GM12864 (cell line): ENCODE measurements around the gene RTN4RL2.

Source experiments
- DNase-seq: peaks from one replicate; pipeline ENCODE4 v3.0.0-alpha.2; 2011; ENCODE audit warnings: low read depth
- H3K4me3 ChIP-seq: 2 replicates; pipeline ENCODE4 v1.5.1; 2011; ENCODE audit warnings: mild to moderate bottlenecking, low read depth, low read length, control low read depth
- TF ChIP-seq, protein P1 (sequence below): IDR thresholded peaks from 2 replicates; pipeline ENCODE4 v1.5.1; 2011; ENCODE audit warnings: low read depth, mild to moderate bottlenecking, moderate library complexity, low read length, control low read depth, inconsistent platforms; ENCODE audit errors: missing control alignments

The RTN4RL2 gene

GRCh38 chr11:57487021-57487778 lies 26.9 kb downstream of the RTN4RL2 start:
- TF ChIP-seq, protein P1, sequence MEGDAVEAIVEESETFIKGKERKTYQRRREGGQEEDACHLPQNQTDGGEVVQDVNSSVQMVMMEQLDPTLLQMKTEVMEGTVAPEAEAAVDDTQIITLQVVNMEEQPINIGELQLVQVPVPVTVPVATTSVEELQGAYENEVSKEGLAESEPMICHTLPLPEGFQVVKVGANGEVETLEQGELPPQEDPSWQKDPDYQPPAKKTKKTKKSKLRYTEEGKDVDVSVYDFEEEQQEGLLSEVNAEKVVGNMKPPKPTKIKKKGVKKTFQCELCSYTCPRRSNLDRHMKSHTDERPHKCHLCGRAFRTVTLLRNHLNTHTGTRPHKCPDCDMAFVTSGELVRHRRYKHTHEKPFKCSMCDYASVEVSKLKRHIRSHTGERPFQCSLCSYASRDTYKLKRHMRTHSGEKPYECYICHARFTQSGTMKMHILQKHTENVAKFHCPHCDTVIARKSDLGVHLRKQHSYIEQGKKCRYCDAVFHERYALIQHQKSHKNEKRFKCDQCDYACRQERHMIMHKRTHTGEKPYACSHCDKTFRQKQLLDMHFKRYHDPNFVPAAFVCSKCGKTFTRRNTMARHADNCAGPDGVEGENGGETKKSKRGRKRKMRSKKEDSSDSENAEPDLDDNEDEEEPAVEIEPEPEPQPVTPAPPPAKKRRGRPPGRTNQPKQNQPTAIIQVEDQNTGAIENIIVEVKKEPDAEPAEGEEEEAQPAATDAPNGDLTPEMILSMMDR, result no peak
- H3K4me3 ChIP-seq, result no peak overlapping the region
- no peak for DNase-seq

DNA sequence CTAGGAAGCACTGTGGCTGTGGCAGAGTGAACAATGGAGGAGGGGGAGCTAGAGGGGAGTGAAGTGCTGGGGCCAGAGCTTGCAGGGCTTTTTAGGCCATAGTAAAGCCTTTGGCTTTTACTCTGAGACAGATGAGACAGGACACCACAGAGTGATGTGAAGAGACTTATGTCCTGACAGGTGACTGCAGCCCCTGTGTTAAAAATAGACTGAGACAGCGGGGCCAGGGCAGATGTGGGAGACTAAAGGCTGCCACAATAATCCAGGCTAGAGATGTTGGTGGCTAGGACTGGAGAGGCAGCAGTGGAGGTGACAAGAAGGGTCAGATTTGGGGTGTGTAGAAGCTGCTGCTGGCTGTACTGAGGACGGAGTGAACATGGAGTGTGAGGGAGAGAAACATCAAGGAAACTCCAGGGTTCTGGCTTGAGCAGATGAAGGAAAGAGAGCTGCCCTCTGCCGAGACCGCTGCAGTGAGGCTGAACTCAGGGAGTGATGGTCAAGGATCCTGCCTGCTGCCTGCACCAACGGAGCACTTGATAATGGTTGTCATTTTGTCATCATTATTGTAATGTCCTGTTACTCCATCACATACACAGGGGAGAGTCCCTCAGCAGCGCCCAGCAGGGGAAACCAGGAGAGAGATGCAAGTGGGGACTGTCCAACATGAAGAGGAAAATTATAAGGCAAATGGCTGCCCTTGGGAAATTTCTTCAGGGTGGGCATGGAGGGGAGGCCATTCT lies 27.8 kb downstream of the RTN4RL2 start:
- TF ChIP-seq, protein P1, result no peak
- H3K4me3 ChIP-seq, result no peak overlapping the region
- no peak for DNase-seq

GRCh38 chr11:57490456-57491248 lies 30.3 kb downstream of the RTN4RL2 start:
- DNase-seq, result no peak
- TF ChIP-seq, protein P1, result no peak
- H3K4me3 ChIP-seq, result no peak overlapping the region

DNA sequence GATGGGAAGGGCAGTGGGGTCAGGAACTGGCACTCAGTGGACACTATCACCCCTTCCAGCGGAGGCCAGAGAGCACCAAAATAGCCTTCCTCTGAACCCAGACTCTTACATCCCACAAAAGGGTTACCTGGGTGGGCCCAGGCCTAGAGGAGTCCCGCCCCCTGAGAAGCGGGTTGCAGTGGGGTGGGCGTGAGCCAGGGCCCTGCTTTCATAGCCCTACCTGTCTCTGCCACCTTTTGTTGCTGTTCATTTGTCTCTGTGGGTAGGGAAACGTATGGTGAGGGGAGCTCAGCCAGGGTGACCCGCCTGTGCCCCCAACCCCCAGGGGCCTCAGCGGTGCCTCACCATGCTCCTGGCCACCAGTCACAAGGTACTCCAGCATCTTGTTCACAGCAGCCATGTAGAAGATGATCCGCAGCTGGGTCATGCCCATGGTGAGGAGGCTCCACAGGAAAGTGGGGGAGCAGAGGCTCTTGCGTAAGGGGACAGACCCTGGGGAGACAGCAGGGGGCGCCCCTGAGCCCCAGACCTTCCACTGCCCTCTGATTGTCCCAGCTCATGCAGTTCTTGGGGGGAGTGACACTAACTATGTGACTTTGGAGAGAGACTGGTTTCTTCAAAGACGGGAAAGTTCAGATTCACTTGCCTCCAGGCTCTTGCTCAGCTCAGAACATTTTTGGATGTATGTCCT lies 31.2 kb downstream of the RTN4RL2 start:
- TF ChIP-seq, protein P1, result peak; percentile 87
- H3K4me3 ChIP-seq, result no peak overlapping the region
- no peak for DNase-seq

DNA sequence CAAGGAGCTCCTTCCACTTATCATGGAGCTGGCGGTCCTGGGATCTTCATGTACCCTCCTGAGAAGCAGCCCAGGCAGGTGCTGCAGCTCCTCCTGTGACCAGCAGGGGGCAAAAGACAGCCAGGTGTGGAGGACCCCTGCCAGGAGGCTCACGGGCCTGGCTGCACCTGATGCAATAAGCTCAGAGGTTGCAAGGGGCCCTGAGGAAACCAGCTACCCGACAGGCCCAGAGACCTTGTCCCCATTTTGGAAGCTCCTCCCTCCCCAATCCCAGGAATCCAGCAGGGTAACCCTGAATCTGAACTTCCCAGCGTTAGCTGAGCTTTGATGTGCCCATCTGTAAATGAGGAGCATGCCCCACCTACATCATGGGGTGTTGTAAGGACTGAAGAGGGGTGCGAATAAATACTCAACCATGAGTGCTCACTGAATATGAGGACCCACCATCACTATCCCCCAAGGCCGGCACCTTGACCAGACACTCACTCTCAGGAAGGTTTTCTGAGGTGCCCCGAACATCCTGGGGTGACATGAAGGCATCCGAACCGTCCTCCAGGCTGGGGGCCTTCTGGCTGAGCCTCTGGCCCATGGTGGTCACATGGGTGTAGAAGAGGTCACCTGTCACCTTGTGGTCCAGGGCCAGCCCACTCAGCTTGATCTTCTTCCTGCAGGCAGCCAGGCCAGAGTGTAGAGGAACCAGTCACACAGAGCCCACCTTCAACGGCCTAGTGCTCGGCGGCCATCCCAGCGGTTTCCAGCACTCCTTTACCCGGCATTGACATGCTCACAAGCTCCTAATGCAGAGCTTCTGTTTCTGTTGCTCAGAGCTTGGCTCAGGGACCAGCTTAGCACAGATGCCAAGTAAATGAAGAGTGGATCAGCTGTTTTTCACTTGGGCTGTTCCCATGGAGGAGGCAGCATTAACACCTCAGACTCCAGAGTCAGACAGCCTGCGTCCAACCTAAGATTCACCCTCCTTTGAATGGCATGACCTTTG lies 33.5 kb downstream of the RTN4RL2 start:
- H3K4me3 ChIP-seq, result no peak overlapping the region
- TF ChIP-seq, protein P1, result peak; percentile 96
- DNase-seq, result no peak
